A549 (cell line): Measurements from ENCODE around the gene ADCY6. TPM values are rescaled to one million over a fixed set of nuclear protein-coding genes. Genes with fewer than 3 reads are reported as not detected.

Experiments used
- ATAC-seq, 2 experiments: fragments of 200-7000 bp in 1 of 2; fragments of >200 bp in 1 of 2; cut with Nextera tagmentation in 1 of 2; cut with Tn5 transposase in 1 of 2; 3 replicates each; pipeline versions ENCODE4 v1.8.0 to v1.9.1; 2018 to 2020; ENCODE audit warnings: mild to moderate bottlenecking in 1 of 2, moderate library complexity in 1 of 2
- CTCF ChIA-PET: fragments of 300-600 bp; sonication (Branson Sonifier 250); formaldehyde crosslinking; extraction: SDS; loops from one replicate; lab custom pipeline; 2021; ENCODE audit warnings: antibody characterized with exemption, inconsistent platforms; lab: Yijun Ruan, JAX
- POLR2A ChIA-PET: fragments of 350-600 bp; formaldehyde crosslinking; extraction: SDS; loops from one replicate; lab custom pipeline; 2021; ENCODE audit warnings: antibody characterized with exemption, inconsistent platforms; lab: Yijun Ruan, JAX
- DNase-seq, 2 experiments: peaks; one replicate each; pipeline versions ENCODE4 v3.0.0 to v3.0.0-alpha.2; 2011 to 2016; ENCODE audit warnings: low read depth in 1 of 2, low spot score in 1 of 2
- FAIRE-seq: peaks from 2 replicates; lab custom pipeline; 2011; peaks lifted over from hg19 to GRCh38; lab: Jason Lieb, UNC
- H3K27ac ChIP-seq, 2 experiments: fragments of >200 bp; sonication (Bioruptor Twin); formaldehyde crosslinking; 3 replicates each; pipeline ENCODE4 v1.5.1; 2016 to 2017
- H3K4me1 ChIP-seq: fragments of >200 bp; sonication (Bioruptor Twin); formaldehyde crosslinking; 3 replicates; pipeline ENCODE4 v1.6.1; 2016
- H3K4me2 ChIP-seq: fragments of >200 bp; sonication (Bioruptor Twin); formaldehyde crosslinking; 3 replicates; pipeline ENCODE4 v1.6.1; 2016
- H3K4me3 ChIP-seq: fragments of >200 bp; sonication (Bioruptor Twin); formaldehyde crosslinking; 3 replicates; pipeline ENCODE4 v1.5.1; 2016
- H3K9me3 ChIP-seq: fragments of >200 bp; sonication (Bioruptor Twin); formaldehyde crosslinking; 3 replicates; pipeline ENCODE4 v1.6.1; 2016
- CBX2 ChIP-seq: fragments of 200-600 bp; sonication (generic); IDR thresholded peaks from 2 replicates; pipeline ENCODE4 v1.6.1; 2016; ENCODE audit warnings: low read depth, mild to moderate bottlenecking, borderline replicate concordance
- CEBPB ChIP-seq, 2 experiments: fragments of >200 bp in 1 of 2; sonication (Bioruptor Twin) in 1 of 2; formaldehyde crosslinking in 1 of 2; IDR thresholded peaks; 2 replicates each; pipeline ENCODE4 v1.6.1; 2012 to 2016
- CTCF ChIP-seq: fragments of >200 bp; sonication (Bioruptor Twin); formaldehyde crosslinking; IDR thresholded peaks from 3 replicates; pipeline ENCODE4 v1.5.1; 2016
- ESRRA ChIP-seq: fragments of 150-350 bp; IDR thresholded peaks from 2 replicates; pipeline ENCODE4 v1.6.1; 2014; ENCODE audit warnings: mild to moderate bottlenecking, low read length, borderline replicate concordance
- GATA3 ChIP-seq: IDR thresholded peaks from 2 replicates; pipeline ENCODE4 v1.6.1; 2012; ENCODE audit warnings: borderline replicate concordance
- HDAC2 ChIP-seq: fragments of 200-600 bp; sonication (generic); IDR thresholded peaks from 2 replicates; pipeline ENCODE4 v1.6.1; 2016
- HEYL ChIP-seq: fragments of 250-450 bp; sonication (Bioruptor Pico); IDR thresholded peaks from 2 replicates; pipeline ENCODE4 v1.8.0; 2021; ENCODE audit warnings: mild to moderate bottlenecking, moderate library complexity
- HOXA7 ChIP-seq: fragments of 250-450 bp; sonication (Bioruptor Pico); IDR thresholded peaks from 2 replicates; pipeline ENCODE4 v1.5.0; 2020; ENCODE audit warnings: mild to moderate bottlenecking, moderate library complexity
- JUN ChIP-seq, 2 experiments: fragments of >200 bp; sonication (Bioruptor Twin); formaldehyde crosslinking; IDR thresholded peaks; 2 replicates in 1 of 2; 3 replicates in 1 of 2; pipeline ENCODE4 v1.6.1; 2016 to 2017
- KDM1A ChIP-seq: fragments of 200-600 bp; sonication (generic); IDR thresholded peaks from 2 replicates; pipeline ENCODE4 v1.6.1; 2016; ENCODE audit warnings: low read depth, mild to moderate bottlenecking
- MAX ChIP-seq: IDR thresholded peaks from 2 replicates; pipeline ENCODE4 v1.6.1; 2012
- PHF8 ChIP-seq: fragments of 200-600 bp; sonication (generic); IDR thresholded peaks from 2 replicates; pipeline ENCODE4 v1.6.1; 2016; ENCODE audit warnings: low read depth, mild to moderate bottlenecking, antibody characterized with exemption, moderate library complexity, borderline replicate concordance
- POLR2A ChIP-seq: IDR thresholded peaks from 2 replicates; pipeline ENCODE4 v1.6.1; 2012; ENCODE audit warnings: mild to moderate bottlenecking, low read length
- POLR2AphosphoS2 ChIP-seq: conservative IDR thresholded peaks from 2 replicates; pipeline ENCODE4 v1.6.1; 2012; ENCODE audit warnings: low read length, improper control_type of control experiment, inconsistent platforms
- RAD21 ChIP-seq, 2 experiments: fragments of >200 bp in 1 of 2; sonication (Bioruptor Twin) in 1 of 2; formaldehyde crosslinking in 1 of 2; IDR thresholded peaks in 1 of 2; conservative IDR thresholded peaks in 1 of 2; 2 replicates in 1 of 2; 3 replicates in 1 of 2; pipeline ENCODE4 v1.6.1; 2012 to 2018; ENCODE audit warnings: inconsistent platforms in 1 of 2
- REST ChIP-seq: fragments of 200-600 bp; sonication (generic); IDR thresholded peaks from 2 replicates; pipeline ENCODE4 v1.6.1; 2016; ENCODE audit warnings: antibody characterized with exemption, mild to moderate bottlenecking, moderate library complexity
- SMC3 ChIP-seq: fragments of >200 bp; sonication (Bioruptor Twin); formaldehyde crosslinking; IDR thresholded peaks from 3 replicates; pipeline ENCODE4 v1.6.1; 2018; ENCODE audit warnings: inconsistent platforms
- TP53 ChIP-seq: fragments of 250-450 bp; sonication (Bioruptor Pico); IDR thresholded peaks from 2 replicates; pipeline ENCODE4 v1.5.0; 2021; ENCODE audit warnings: mild to moderate bottlenecking, moderate library complexity
- ZFP36 ChIP-seq: fragments of 450-650 bp; IDR thresholded peaks from 2 replicates; pipeline ENCODE4 v1.6.1; 2014; ENCODE audit warnings: borderline replicate concordance; ENCODE audit not compliant: partially characterized antibody
- WGBS: methylation state at CpG from one replicate; pipeline ENCODE4 v1.1.6; 2017; ENCODE audit errors: missing lambda C conversion rate; 5-methylcytosine and 5-hydroxymethylcytosine counted together
- polyA plus RNA-seq, 4 experiments: library from polyadenylated mRNA; depleted of rRNA in 3 of 4; stranded (reverse); fragments of >200 nt; fragmentation: RNase III in 1 of 4; extraction: RNeasy Plus Mini Kit Qiagen cat#74134 plus additional on column Dnase treatment in 1 of 4; gene quantifications; 2 replicates in 3 of 4; 3 replicates in 1 of 4; pipeline ENCODE4 v1.2.3, GENCODE V29; 2011 to 2017

The ADCY6 gene
- polyA plus RNA-seq, 2 of the 4 experiments (the other 2 are of a cell fraction), result 16.3 to 20.8 TPM

- no peak overlapping the region for H3K4me2 ChIP-seq
- H3K4me1 ChIP-seq, result no peaks in the 10 kb centered on the region
- FAIRE-seq, result no peak
- 47% methylated on average over 9 of the region's 9 CpGs for WGBS
- POLR2A ChIA-PET, result no interaction called here
- no peak for DNase-seq
- no peak overlapping the region for H3K27ac ChIP-seq
- no peak for ATAC-seq
- no peak overlapping the region for H3K4me3 ChIP-seq
- no peaks in the 10 kb centered on the region for H3K9me3 ChIP-seq
- TF ChIP-seq PHF8 (no peak), POLR2A (no peak), POLR2AphosphoS2 (no peak), CBX2 (no peak), GATA3 (no peak), HOXA7 (CRISPR knock-in tag) (no peak), KDM1A (no peak), JUN (IDR thresholded peaks at IDR 0.05) (no peak), SMC3 (no peak), HEYL (CRISPR knock-in tag) (no peak), ESRRA (no peak), CEBPB (IDR thresholded peaks at IDR 0.05) (no peak), RAD21 (conservative IDR thresholded peaks at IDR 0.05 in 1 of 2, IDR thresholded peaks at IDR 0.05 in 1 of 2) (no peak)
- TF ChIP-seq, all 56 proteins: peak for 0
- CTCF ChIA-PET, result interaction anchor here (0.6 to 11.3 kb wide), 3 partner anchors 51 to 119 kb away, joined by 3 to 265 read pairs (median 3); no protein-coding TSS in a partner anchor
Measured at GRCh38 chr12:48744251-48745008, 44.5 kb downstream of the ADCY6 start.

GRCh38 chr12:48739618-48740269, 49.1 kb downstream of the ADCY6 start:
- Histone ChIP-seq H3K4me1 (no peaks in the 10 kb centered on the region), H3K9me3 (no peaks in the 10 kb centered on the region), H3K4me2 (no peak overlapping the region), H3K27ac (no peak overlapping the region), H3K4me3 (no peak overlapping the region)
- ChIA-PET CTCF (interaction anchor here (0.6 to 1.9 kb wide), 6 partner anchors 14 to 75 kb away, joined by 3 to 13 read pairs (median 3); no protein-coding TSS in a partner anchor), POLR2A (no interaction called here)
- DNase-seq (no peak), FAIRE-seq (peak; percentile 7), ATAC-seq (no peak)
- 23% methylated on average over 5 of the region's 5 CpGs for WGBS
- TF ChIP-seq ZFP36, result no peak
- TF ChIP-seq HDAC2, result no peak
- no peak for TF ChIP-seq CTCF
- no peak for TF ChIP-seq ESRRA
- TF ChIP-seq MAX, result no peak

- Histone ChIP-seq H3K27ac (no peak overlapping the region), H3K4me3 (no peak overlapping the region), H3K9me3 (no peaks in the 10 kb centered on the region), H3K4me1 (no peaks in the 10 kb centered on the region)
- peak; percentile 19 to 37; a peak in 1 of 6 replicates for ATAC-seq
- POLR2A ChIA-PET, result no interaction called here
- TF ChIP-seq TP53 (CRISPR knock-in tag), result no peak
- TF ChIP-seq REST, result peak; percentile 37; the same call in 1 of the 2 replicates
- TF ChIP-seq, all 56 proteins: peak for 1
- no peak for DNase-seq
- 5% methylated on average over 1 of the region's 1 CpG for WGBS
- no peak for FAIRE-seq
- H3K4me2 ChIP-seq, result no peak overlapping the region
- CTCF ChIA-PET, result interaction anchor here (0.6 to 2.0 kb wide), 10 partner anchors 11 to 339 kb away, joined by 3 to 7 read pairs (median 4); no protein-coding TSS in a partner anchor
Measured at GRCh38 chr12:48736456-48736855, 52.4 kb downstream of the ADCY6 start.
